ENCODE measurements around the gene SNED1. TPM values are rescaled to one million over a fixed set of nuclear protein-coding genes. Genes with fewer than 3 reads are reported as not detected.

The SNED1 gene
- polyA plus RNA-seq, 1 donor (not counting 4 experiments of a cell fraction or from before 2014, with no cell fraction given), result 0.12 TPM

GRCh38 chr2:240956171-240956934 is 42.1 kb upstream of the SNED1 start:
- Histone ChIP-seq H3K9me1 (ENCODE audit: control insufficient read depth, extremely low read depth, insufficient read depth, low read length) (no peaks in the 10 kb centered on the region), H4K20me1 (ENCODE audit: control insufficient read depth, extremely low read depth, insufficient read depth, low read length) (no peaks in the 10 kb centered on the region), H3K36me3 (ENCODE audit: control insufficient read depth in 2 of 2, extremely low read depth in 1 of 2, insufficient read depth in 2 of 2, low read length in 2 of 2) (no peaks in the 10 kb centered on the region), H2AFZ (ENCODE audit: control insufficient read depth, low read length) (no peak overlapping the region), H3K79me2 (ENCODE audit: control insufficient read depth, insufficient read depth, low read length) (no peaks in the 10 kb centered on the region), H3K9ac (ENCODE audit: control insufficient read depth, extremely low read depth, insufficient read depth, low read length) (no peak overlapping the region), H3K4me2 (ENCODE audit: control insufficient read depth, extremely low read depth, insufficient read depth, low read depth, low read length) (no peak overlapping the region), H3K4me1 (ENCODE audit: control insufficient read depth, extremely low read depth, insufficient read depth, low read length) (no peaks in the 10 kb centered on the region), H3K9me3 (ENCODE audit: control insufficient read depth, low read depth, low read length) (no peaks in the 10 kb centered on the region), H3K4me3 (ENCODE audit: control insufficient read depth in 2 of 3, extremely low read depth in 1 of 3, insufficient read depth in 2 of 3, low read depth in 1 of 3, low read length in 3 of 3) (no peak overlapping the region), H3K27ac (ENCODE audit: control insufficient read depth, insufficient read depth, low read length) (no peak overlapping the region), H3K27me3 (ENCODE audit: control insufficient read depth, extremely low read depth, insufficient read depth, low read length) (peaks cover 38% of the 10 kb centered on the region)
- DNase-seq (ENCODE audit: low read depth, low spot score) (no peak), FAIRE-seq (no peak)
- TF ChIP-seq CTCF (optimal IDR thresholded peaks at IDR 0.05 in 1 of 3, IDR thresholded peaks at IDR 0.05 in 1 of 3, conservative IDR thresholded peaks at IDR 0.05 in 1 of 3; ENCODE audit: extremely low read depth in 1 of 3, insufficient read depth in 2 of 3, low read length in 3 of 3) (no peak), EZH2 (IDR thresholded peaks at IDR 0.05; ENCODE audit: low read length) (no peak)
- dilution Hi-C loops (cut with MboI; ENCODE audit: extremely low pct_ligation_motif_present, low sequenced_read_pairs), result no loop called here

DNA sequence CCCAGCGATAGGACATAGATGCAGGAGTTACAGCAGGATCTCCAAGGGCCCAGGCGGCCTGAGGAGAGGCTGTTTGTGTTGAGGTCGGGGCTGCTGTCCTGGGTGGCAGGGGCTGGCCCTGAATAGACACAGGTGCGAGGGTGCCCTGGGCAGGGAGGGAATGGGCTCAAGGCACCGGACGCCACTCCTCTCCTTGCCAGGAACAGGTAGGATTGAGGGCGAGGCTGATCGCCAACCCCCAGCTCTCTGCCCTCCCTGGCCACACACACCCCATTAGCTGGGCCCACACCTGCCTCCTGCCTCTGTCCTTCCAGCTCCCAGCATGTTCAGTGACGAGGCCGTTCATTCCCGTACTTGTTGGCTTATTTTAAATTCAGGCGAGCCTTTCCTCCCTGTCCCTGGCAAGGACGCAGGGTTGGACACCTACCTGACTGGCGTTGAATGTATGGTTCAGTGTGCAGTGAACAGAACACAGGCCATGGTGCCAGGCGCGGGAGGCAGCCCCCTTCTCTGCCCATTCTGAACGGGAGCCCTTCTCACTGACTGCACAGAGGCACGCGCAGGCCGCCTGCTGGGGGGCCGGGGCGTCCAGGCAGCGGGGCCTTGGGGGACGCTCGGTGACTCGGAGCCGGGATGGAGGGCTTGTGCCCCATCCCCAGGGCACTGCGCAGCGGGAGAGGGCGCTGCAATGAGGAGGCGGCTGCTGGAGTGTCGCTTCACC is 41.3 kb upstream of the SNED1 start:
- dilution Hi-C loops (cut with MboI; ENCODE audit: extremely low pct_ligation_motif_present, low sequenced_read_pairs), result no loop called here
- no peaks in the 10 kb centered on the region for H4K20me1 ChIP-seq (ENCODE audit: control insufficient read depth, extremely low read depth, insufficient read depth, low read length)
- no peak overlapping the region for H2AFZ ChIP-seq (ENCODE audit: control insufficient read depth, low read length)
- H3K36me3 ChIP-seq (ENCODE audit: control insufficient read depth in 2 of 2, extremely low read depth in 1 of 2, insufficient read depth in 2 of 2, low read length in 2 of 2), result no peaks in the 10 kb centered on the region
- H3K79me2 ChIP-seq (ENCODE audit: control insufficient read depth, insufficient read depth, low read length), result no peaks in the 10 kb centered on the region
- H3K9ac ChIP-seq (ENCODE audit: control insufficient read depth, extremely low read depth, insufficient read depth, low read length), result no peak overlapping the region
- peaks cover 38% of the 10 kb centered on the region for H3K27me3 ChIP-seq (ENCODE audit: control insufficient read depth, extremely low read depth, insufficient read depth, low read length)
- TF ChIP-seq EZH2 (IDR thresholded peaks at IDR 0.05; ENCODE audit: low read length) (no peak), CTCF (optimal IDR thresholded peaks at IDR 0.05 in 1 of 3, IDR thresholded peaks at IDR 0.05 in 1 of 3, conservative IDR thresholded peaks at IDR 0.05 in 1 of 3; ENCODE audit: extremely low read depth in 1 of 3, insufficient read depth in 2 of 3, low read length in 3 of 3) (no peak)
- FAIRE-seq (no peak), DNase-seq (ENCODE audit: low read depth, low spot score) (no peak)
- H3K9me1 ChIP-seq (ENCODE audit: control insufficient read depth, extremely low read depth, insufficient read depth, low read length), result no peaks in the 10 kb centered on the region
- no peak overlapping the region for H3K4me2 ChIP-seq (ENCODE audit: control insufficient read depth, extremely low read depth, insufficient read depth, low read depth, low read length)
- H3K27ac ChIP-seq (ENCODE audit: control insufficient read depth, insufficient read depth, low read length), result no peak overlapping the region
- no peaks in the 10 kb centered on the region for H3K4me1 ChIP-seq (ENCODE audit: control insufficient read depth, extremely low read depth, insufficient read depth, low read length)
- no peaks in the 10 kb centered on the region for H3K9me3 ChIP-seq (ENCODE audit: control insufficient read depth, low read depth, low read length)
- H3K4me3 ChIP-seq (ENCODE audit: control insufficient read depth in 2 of 3, extremely low read depth in 1 of 3, insufficient read depth in 2 of 3, low read depth in 1 of 3, low read length in 3 of 3), result no peak overlapping the region
